Lower leg skin (tissue), 3 donors: ENCODE measurements around the gene FLYWCH1.

Experiments used
- POLR2A ChIP-seq, 2 donors: fragments of 450-650 bp; IDR thresholded peaks; one replicate each; pipeline ENCODE4 v1.6.1; 2016 to 2017; ENCODE audit warnings: antibody characterized with exemption in 2 of 2, mild to moderate bottlenecking in 1 of 2, moderate library complexity in 1 of 2
- TF ChIP-seq, protein P1 (sequence below), 3 donors: fragments of 450-650 bp; IDR thresholded peaks; one replicate each; pipeline ENCODE4 v1.5.1; 2016; ENCODE audit warnings: antibody characterized with exemption in 3 of 3, mild to moderate bottlenecking in 3 of 3, moderate library complexity in 2 of 3

DNA sequence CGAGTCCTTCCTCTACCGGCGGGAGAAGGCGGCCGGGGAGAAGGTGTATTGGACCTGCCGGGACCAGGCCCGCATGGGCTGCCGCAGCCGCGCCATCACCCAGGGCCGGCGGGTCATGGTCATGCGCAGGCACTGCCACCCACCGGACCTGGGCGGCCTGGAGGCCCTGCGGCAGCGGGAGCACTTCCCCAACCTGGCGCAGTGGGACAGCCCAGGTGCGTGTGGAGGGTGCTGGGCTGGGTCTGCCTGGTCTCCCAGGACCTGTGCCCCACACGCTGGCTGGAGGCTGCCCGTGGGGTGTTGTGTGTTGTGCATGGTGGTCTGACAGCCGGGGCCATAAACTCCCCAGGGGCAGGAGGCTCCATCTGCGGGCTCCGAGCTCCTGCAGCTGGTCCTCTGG, 25.4 kb downstream of the FLYWCH1 start:
- TF ChIP-seq, protein P1, sequence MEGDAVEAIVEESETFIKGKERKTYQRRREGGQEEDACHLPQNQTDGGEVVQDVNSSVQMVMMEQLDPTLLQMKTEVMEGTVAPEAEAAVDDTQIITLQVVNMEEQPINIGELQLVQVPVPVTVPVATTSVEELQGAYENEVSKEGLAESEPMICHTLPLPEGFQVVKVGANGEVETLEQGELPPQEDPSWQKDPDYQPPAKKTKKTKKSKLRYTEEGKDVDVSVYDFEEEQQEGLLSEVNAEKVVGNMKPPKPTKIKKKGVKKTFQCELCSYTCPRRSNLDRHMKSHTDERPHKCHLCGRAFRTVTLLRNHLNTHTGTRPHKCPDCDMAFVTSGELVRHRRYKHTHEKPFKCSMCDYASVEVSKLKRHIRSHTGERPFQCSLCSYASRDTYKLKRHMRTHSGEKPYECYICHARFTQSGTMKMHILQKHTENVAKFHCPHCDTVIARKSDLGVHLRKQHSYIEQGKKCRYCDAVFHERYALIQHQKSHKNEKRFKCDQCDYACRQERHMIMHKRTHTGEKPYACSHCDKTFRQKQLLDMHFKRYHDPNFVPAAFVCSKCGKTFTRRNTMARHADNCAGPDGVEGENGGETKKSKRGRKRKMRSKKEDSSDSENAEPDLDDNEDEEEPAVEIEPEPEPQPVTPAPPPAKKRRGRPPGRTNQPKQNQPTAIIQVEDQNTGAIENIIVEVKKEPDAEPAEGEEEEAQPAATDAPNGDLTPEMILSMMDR (IDR thresholded peaks at IDR 0.05), result no peak
- no peak for TF ChIP-seq POLR2A (IDR thresholded peaks at IDR 0.05)
